ENCODE measurements around the gene MBP. TPM values are rescaled to one million over a fixed set of nuclear protein-coding genes. Genes with fewer than 3 reads are reported as not detected.
"Not testable (repeated sequence)": the region's sequence is repeated elsewhere in the genome, so short reads cannot be mapped to it uniquely, and the experiment has no call there.

Gene MBP
- total RNA-seq, 1 donor from 2014 or later = 5.8 TPM

DNA sequence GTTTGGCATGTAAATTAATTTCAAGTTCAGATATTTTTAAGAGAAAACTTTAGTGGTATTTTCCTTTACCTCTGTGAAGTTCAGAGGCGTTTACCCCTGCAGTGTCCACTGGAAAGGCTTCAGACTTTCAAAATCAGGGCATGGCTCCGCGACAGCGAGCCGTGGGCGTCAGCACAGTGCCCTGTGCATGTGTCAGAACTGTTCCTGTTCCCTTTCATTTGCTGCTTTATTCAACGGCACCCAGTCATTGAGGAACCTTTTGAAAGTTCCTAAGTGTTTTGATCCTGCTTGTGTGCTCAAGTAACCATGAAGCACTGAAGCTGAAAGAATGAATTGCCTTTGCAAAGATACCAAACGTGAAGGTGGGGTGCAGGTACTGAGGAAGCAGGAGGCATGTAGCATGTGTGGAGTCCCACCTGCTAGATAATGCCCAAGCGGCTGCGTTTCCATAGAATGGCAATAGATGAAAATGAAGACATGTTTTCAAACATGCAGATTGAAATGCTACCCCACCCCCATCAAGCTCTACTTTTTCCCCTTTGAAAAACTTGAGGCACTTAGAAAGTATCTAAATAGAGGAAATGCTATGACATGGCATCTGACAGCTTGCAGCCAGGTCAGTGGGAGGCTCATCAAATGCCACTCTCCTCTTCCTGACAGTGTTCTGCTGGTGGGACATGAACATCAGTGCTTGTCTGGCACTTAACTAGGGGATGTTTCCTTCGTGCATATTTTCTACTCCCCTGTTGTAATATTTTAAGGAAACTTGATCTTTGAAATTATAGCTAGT lies 161.6 kb downstream of the MBP start:
- no peak for DNase-seq

DNA sequence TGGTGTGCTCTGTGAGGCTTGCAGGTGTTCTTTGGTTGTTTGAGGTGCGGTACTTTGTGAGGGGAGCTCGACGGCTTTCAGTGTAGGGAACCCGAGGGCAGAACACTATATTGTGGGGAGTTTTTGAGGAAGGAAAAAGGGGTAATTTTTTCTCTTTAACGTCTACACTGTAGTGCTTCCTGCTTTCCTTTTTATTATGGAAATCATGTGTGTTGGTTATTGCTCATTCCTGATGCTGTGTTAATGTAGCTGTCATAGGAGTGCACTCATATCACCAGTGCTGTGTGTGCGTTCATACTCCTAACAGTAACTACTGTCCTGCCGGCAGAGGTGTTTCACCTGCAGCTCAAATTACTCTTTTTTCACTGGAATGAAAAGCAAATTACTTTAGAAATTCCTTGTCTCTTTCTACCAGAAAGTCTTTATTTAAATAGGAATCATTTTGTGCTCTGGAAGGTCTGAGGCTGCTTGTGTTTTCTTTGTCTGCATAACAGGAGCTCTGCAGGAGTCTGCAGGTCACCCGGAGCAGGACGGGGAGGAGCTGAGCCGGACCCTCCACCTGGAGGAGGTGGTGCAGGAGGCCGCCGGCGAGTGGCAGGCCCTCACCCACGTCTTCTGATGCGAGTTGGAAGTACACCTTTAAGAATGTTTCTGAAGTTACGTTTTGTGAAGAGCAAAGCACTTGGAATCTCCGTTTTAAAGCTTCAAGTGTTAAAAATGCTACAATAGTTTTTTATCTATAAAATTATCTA lies 164.7 kb downstream of the MBP start:
- DNase-seq = no peak

DNA sequence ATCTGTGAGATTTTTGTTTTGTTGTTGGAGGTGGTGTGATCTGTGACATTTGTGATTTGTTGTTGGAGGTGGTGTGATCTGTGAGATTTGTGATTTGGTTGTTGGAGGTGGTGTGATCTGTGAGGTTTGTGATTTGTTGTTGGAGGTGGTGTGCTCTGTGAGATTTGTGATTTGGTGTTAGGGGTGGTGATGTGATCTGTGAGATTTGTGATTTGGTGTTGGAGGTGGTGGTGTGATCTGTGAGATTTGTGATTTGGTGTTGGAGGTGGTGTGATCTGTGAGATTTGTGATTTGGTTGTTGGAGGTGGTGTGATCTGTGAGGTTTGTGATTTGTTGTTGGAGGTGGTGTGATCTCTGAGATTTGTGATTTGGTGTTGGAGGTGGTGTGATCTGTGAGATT lies 165.3 kb downstream of the MBP start:
- not testable (repeated sequence) for DNase-seq

DNA sequence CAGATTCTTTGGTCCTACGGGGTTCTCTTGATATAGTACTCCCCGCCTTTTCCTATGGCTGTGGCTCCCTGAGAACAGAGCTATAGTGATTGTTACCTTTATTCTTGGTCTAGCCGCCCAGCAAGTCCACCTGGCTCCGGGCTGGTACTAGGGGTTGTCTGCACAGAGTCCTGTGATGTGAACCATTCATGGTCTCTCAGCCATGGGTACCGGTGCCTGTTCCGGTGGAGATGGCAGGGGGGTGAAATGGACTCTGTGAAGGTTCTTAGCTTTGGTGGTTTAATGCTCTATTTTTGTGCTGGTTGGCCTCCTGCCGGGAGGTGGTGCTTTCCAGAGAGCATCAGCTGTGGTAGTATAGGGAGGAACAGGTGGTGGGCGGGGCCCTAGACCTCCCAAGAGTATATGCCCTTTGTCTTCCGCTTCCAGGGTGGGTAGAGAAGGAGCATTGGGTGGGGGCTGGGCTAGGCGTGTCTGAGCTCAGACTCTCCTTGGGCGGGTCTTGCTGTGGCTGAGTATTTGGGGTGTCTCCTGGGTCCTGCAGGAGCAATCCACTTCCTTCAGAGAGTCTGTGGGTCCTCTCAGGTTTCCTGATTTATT lies 166.9 kb downstream of the MBP start:
- DNase-seq = not testable (repeated sequence)

DNA sequence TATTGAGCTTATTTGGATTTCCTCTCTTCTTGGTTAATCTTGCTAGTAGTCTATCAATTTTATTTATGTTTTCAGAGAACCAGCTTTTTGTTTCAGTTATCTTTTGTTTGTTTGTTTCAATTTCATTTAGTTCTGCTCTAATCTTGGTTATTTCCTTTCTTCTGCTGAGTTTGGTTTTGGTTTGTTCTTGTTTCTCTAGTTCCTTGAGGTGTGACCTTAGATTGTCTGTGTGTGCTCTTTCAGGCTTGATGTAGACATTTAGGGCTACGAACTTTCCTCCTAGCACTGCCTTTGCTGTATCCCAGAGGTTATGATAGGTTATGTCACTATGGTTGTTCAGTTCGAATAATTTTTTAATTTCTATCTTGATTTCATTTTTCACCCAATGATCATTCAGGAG lies 168.6 kb downstream of the MBP start:
- no peak for DNase-seq

DNA sequence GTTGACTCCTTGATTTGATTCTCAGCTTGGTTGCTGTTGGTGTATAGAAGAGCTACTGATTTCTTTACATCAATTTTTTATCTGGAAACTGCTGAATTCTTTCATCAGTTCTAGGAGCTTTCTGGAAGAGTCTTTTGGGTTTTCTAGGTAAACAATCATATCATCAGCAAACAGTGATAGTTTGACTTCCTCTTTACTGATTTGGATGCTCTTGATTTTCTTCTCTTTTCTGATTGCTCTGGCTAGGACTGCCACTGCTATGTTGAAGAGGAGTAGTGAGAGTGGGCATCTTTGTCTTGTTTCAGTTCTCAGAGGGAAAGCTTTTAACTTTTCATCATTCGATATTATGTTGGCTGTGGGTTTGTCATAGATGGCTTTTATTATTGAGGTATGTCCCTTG lies 169.7 kb downstream of the MBP start:
- no peak for DNase-seq

DNA sequence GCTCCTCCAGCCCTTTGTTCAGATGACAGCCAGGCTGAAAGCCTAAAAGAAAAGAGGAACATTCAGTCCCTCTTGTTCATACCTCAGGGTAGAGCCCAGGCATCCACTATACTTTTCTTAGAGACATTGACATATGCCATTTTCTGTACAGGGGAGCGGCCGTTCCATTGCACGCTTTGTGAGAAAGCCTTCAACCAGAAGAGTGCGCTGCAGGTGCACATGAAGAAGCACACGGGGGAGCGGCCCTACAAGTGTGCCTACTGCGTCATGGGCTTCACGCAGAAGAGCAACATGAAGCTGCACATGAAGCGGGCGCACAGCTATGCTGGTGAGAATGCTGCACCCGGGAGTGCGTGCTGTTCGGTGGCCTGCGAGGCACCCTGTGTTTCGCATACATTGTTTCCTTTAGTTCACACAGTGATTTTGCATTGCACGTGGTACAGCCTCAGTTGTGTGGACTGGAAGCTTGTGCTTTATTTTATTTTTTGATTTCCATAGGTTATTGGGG lies 172.0 kb downstream of the MBP start:
- no peak for DNase-seq

DNA sequence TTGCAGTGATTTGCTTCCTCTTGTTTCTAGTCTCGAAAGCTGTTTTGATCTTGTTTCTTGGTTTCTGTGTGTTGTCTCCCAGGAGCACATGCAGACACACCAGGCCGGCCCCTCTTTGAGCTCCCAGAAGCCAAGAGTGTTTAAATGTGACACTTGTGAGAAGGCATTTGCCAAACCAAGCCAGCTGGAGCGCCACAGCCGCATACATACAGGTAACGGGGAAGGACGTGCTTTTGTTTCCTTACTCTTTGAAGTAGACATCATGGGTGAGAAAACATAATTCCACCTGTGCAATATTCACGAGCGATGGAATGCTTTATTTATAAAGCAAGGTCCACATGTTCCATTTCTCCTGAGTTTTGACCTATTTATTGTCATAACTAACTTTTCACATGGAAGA lies 173.0 kb downstream of the MBP start:
- no peak for DNase-seq

DNA sequence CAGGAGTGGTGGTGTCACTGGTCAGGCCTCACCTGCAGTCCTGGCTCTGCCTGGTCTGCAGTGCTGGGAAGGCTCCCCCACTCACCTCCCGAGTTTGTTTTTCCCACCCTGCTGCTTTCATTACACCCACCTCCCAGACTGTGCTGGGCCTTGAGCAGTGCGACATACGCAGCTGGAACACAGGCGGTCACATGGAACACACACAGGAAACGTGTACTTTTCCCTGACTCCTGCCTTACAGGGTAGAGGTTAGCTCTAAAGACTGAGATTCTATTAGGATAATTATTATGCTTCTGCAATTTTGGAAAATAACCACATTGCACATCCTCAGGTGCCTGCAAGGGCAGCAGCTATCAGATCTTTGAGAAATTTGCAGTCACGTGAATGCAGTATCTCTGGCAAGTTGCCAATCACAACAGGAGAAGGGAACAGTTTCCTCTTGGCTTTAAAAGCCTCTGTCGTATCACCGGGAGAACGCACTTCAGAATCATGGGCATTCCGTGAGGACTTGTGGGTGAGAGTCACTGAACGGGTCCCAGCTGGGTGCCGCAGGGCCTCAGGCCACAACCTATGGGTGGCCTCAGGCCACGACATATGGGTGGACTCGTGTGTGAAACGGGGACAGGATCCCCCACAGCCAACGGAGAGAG lies 173.8 kb downstream of the MBP start:
- no peak for DNase-seq

DNA sequence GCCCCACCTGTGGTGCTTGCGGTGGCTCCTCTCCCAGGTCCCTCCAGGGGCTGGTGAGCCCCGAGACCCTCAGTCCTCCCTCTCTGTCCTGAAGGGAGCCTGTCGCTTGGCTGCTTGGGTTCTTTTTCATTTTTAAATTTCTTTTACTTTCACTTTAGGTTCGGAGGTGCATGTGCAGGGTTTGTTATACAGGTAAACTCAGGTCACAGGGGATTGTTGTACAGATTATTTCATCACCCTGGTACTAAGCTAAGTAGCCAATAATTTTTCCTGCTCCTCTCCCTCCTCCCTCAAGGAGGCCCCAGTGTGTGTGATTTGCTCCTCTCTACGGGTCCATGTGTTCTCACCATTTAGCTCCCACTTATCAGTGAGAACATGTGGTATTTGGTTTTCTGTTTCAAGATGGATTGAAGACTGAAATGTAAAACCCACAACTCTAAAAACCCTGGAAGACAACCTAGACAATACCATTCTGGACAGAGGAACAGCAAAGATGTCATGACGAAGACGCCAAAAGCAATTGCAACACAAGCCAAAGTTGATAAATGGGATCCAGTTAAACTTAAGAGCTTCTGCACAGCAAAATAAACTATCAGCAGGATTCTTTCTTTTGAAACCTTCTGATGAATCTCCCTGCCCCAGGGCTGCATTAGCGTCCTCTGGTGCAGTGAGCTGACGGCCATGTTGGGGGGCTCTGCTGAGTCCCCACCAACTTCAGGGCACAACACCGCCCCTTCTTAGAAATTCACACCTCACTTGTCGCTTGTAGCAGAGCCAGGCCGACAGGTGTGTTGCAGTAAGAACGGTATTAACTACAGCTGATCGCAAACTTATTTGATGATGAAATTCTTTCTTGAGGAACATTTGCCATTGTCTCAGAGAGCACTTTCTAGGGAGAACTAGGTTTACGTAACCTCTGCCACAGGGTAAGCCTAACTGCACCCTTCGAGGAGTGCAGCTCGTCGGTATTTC lies 174.9 kb downstream of the MBP start:
- DNase-seq = no peak

DNA sequence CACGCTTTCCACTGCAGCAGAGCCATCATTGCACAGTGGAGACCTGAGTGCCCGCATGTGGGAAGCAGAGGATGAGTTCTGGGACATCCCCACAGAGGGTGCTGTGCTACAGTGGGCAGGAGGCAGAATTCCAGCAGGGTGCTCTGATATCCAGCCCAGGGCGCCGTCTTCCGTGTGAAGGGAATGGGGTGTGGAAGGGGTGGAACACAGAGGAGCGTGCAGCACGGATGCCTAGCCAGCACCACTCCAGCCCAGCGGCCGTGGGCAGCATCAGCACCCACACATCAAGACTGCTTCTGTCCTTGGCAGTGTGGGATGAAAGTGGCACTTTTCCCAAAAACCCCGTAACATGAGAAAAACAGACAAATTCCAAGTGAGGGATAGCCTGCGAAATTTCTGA lies 175.9 kb downstream of the MBP start:
- DNase-seq = peak; percentile 36

DNA sequence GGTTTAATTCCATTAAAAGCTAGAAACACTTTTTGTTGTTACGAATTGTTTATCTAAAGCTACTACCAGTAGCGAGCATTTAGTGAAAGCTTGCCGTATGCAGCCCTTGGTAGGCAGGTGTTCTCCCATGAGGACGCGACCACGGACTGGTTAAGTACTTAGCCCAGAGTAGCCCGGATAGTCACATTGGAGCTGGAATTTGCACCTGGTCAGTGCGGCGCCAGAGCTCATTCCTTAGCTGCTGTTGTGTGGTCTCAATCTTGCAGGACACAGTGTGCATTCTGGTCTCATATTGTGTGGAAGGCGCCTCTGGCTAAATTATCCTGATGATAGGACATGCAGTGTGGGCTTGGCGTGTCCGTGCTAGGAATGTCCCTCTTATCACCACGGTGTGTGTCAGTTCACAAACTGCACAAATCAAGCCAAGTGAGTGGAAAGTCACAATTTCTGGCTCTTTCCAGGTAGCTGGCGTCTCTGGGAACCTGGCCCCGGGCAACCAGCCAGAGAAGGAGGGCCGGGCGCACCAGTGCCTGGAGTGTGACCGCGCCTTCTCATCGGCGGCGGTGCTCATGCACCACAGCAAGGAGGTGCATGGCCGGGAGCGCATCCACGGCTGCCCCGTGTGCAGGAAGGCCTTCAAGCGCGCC lies 176.9 kb downstream of the MBP start:
- no peak for DNase-seq

DNA sequence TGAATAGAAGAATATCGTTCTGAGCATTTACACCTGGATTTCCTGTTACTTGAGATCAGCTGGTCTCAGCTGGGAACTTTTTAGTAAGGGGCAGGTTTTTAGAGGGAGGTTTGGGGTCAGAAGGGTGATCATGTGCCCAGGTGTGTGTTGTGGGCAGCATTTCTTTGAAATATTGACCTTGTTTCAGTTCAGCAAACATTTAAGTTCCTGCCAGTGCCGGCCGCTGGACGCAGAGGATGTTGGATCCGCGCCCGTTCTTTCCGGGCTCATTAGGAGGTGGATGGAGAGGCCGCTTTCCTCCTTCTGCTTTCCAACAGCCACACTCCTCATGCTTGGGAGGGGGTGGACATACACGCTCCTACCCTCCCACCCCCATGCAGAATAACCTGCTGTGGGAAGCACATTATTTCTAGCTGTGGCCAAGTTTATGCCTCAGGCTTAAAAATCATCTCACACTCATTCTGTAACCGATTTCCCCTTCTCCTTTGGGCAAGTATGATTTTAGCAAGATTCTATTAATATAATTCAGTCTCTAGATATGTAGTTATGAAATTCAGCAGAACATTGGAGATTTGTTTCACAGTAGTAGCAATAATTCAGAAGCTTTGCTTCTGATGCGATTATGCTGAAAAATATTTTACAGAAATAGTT lies 178.9 kb downstream of the MBP start:
- DNase-seq = no peak

DNA sequence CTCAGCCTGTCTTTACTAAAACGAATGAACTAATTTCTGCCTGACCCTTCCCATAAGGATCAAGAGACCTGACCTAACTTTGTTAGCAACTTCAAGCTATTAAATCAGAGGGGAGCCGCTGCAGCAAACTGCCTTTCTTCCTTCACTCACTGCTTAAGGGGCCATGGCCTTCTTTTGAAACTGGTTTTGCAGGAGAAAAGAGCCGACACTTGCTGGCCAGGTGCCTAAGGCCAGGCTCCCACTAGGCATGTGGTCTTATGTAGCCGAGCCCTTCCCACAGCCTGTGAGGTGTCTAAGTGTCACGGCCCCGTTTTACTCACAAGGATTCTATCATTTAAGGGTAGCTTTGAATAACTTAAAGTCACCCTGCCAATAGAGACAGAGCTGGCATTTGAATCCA lies 179.4 kb downstream of the MBP start:
- no peak for DNase-seq

DNA sequence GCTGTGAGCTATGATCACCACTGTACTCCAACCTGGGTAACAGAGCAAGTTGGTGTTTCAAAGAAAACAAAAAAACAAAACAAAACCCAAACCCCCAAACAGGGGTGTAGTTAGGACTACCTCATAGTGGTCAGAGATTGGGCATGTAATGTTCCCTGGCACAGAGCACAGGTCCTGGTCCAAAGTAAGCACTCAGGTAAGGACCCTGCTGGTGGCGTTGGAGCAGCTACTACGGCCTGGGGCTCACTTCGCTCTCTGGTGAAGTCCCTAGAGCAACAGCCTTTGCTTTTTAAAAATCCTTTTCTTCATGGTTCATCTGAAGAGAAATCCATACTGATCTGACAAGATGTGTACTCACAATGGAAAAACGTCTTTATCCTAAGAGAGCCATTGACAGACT lies 179.8 kb downstream of the MBP start:
- DNase-seq = no peak

DNA sequence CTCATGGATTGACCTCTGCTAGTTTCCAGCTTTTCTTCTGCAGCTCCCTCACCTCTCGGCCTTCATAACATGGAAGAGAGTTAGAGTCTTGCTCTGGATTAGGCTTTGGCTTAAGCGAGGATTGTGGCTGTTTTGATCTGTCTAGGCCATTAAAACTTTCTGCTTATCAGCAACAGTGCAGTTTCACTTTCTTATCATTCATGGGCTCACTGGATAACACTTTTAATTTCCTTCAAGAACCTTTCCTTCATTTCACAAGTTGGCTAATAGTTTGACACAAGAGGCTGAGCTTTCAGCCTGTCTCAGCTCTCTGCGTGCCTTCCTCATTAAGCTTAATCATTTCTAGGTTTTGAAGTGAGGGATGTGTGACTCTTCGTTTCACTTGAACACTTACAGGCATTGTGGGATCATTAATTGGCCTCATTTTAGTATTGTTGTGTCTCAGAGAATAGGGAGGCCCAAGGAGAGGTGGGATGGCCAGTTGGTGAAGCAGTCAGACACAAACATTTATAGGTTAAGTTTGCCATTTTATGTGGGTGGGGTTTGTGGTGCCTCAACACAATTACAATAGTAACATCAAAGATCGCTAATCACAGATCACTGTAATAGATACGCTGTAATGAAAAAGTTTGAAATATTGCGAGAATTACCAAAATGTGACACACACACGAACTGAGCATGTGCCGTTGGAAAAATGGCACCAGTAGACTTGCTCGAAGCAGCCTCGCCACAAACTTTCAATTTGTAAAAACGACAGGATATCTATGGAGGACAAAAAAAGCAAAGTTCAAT lies 180.9 kb downstream of the MBP start:
- no peak for DNase-seq

DNA sequence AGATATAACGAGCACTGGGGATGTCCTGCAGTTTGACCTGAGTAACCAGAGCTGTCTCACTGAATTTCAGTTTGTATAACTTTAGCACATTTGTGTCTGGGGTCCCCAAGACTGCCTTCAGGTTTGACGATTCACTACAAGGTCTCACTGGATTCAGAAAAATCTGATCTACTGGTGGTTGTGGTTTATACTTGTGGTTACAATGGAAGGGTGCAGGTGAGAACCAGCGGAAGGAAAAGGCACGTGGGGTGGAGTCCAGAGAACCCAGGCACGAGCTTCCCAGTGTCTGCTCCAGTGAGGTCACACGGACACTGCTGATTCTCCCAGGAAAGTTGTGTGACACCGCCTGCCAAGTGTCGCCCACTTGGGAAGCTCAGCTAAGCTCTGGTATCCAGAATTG lies 184.2 kb downstream of the MBP start:
- DNase-seq = no peak

DNA sequence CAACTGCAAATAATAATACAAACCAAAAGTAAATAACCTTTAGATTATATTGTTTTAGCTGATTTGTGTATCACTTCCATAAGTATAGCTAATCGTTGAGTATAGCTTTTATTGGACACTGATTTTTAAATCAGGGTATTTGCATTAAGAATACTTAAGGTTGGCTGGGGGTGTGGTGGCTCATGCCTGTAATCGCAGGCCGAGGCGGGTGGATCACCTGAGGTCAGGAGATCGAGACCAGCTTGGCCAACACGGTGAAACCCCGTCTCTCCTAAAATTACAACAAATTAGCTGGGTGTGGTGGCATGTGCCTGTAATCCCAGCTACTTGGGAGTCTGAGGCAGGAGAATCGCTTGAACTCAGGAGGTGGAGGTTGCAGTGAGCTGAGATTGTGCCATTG lies 188.2 kb downstream of the MBP start:
- not testable (repeated sequence) for DNase-seq

DNA sequence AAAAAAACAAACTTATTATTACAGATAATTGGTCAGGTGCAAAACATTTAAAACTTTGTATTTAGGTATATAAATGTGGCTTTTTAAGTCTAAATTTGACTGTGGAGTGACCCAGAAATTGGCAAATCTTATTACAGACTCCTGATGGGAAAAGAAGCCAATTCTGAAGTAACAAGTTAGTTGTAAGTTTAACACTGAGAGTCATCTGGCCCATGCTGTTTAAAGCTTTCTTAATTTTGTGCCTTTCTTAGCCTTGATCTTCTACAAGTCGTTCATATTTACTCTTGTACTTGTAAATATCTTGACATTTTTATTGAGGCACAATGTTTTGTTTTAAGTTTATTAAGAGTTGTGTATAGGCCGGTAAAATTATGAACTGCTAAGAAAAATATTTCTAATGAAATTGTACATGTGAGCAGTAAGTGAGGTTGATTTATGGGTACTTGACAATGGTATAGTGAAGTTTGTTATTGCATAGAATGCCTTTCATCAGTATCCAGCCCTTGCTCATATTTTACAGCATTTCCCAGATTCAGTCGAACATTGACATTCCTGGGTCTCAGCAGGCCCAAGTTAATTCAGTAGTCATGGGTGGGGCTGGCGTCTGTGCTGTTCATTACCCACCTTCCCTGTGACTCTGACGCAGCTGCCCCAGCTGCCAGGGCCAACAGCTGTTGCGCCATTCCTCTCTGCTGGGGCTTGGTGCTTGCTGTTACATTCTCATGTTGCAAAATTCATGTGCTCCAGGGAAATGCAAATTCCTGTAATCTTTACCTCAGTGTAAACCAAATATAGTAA lies 188.8 kb downstream of the MBP start:
- no peak for DNase-seq

Data from occipital lobe (tissue), 2 donors.